IMR-90 (cell line): ENCODE measurements around the gene BPI.

Experiments used
- BHLHE40 ChIP-seq: fragments of 150-350 bp; IDR thresholded peaks from 2 replicates; pipeline ENCODE4 v1.6.1; 2016; ENCODE audit warnings: mild to moderate bottlenecking, low read depth, low read length
- CEBPB ChIP-seq: IDR thresholded peaks from 2 replicates; pipeline ENCODE4 v1.6.1; 2012; ENCODE audit warnings: low read depth, low read length, improper control_type of control experiment
- CHD1 ChIP-seq: IDR thresholded peaks from 2 replicates; pipeline ENCODE4 v1.6.1; 2012; ENCODE audit warnings: low read depth, low read length, improper control_type of control experiment
- CTCF ChIP-seq: conservative IDR thresholded peaks from 2 replicates; pipeline ENCODE4 v1.5.1; 2012; ENCODE audit warnings: mild to moderate bottlenecking, low read depth, low read length, improper control_type of control experiment
- FOS ChIP-seq: fragments of 150-350 bp; IDR thresholded peaks from 2 replicates; pipeline ENCODE4 v1.6.1; 2016; ENCODE audit warnings: low read depth, low read length
- MAFK ChIP-seq: IDR thresholded peaks from 2 replicates; pipeline ENCODE4 v1.6.1; 2012; ENCODE audit warnings: low read depth, low read length, improper control_type of control experiment
- MAZ ChIP-seq: IDR thresholded peaks from 2 replicates; pipeline ENCODE4 v1.6.1; 2012; ENCODE audit warnings: low read depth, mild to moderate bottlenecking, low read length, improper control_type of control experiment, moderate library complexity, borderline replicate concordance
- MXI1 ChIP-seq: IDR thresholded peaks from 2 replicates; pipeline ENCODE4 v1.6.1; 2012; ENCODE audit warnings: low read depth, mild to moderate bottlenecking, low read length, moderate library complexity, borderline replicate concordance
- POLR2A ChIP-seq: IDR thresholded peaks from 2 replicates; pipeline ENCODE4 v1.6.1; 2012; ENCODE audit warnings: mild to moderate bottlenecking, low read depth, low read length
- RAD21 ChIP-seq: IDR thresholded peaks from 2 replicates; pipeline ENCODE4 v1.6.1; 2012; ENCODE audit warnings: low read length, improper control_type of control experiment
- RCOR1 ChIP-seq: IDR thresholded peaks from 2 replicates; pipeline ENCODE4 v1.6.1; 2012; ENCODE audit warnings: mild to moderate bottlenecking, low read length, improper control_type of control experiment; ENCODE audit not compliant: insufficient replicate concordance
- RFX5 ChIP-seq: IDR thresholded peaks from 2 replicates; pipeline ENCODE4 v1.8.0; 2012; ENCODE audit warnings: low read depth, mild to moderate bottlenecking, low read length, moderate library complexity
- SMC3 ChIP-seq: fragments of 150-350 bp; IDR thresholded peaks from 2 replicates; pipeline ENCODE4 v1.6.1; 2016; ENCODE audit warnings: low read depth, mild to moderate bottlenecking, antibody characterized with exemption, low read length, moderate library complexity
- TF ChIP-seq, protein P1 (sequence below): fragments of 150-350 bp; IDR thresholded peaks from 2 replicates; pipeline ENCODE4 v1.6.1; 2017; ENCODE audit warnings: mild to moderate bottlenecking, antibody characterized with exemption, low read length, low read depth

- no peak for TF ChIP-seq CTCF
- TF ChIP-seq POLR2A: no peak
- no peak for TF ChIP-seq SMC3
- TF ChIP-seq MAZ: no peak
- TF ChIP-seq CHD1: no peak
- TF ChIP-seq RCOR1: no peak
- no peak for TF ChIP-seq CEBPB
- no peak for TF ChIP-seq RFX5
- no peak for TF ChIP-seq MXI1
- TF ChIP-seq FOS: no peak
- no peak for TF ChIP-seq MAFK
- TF ChIP-seq, protein P1, sequence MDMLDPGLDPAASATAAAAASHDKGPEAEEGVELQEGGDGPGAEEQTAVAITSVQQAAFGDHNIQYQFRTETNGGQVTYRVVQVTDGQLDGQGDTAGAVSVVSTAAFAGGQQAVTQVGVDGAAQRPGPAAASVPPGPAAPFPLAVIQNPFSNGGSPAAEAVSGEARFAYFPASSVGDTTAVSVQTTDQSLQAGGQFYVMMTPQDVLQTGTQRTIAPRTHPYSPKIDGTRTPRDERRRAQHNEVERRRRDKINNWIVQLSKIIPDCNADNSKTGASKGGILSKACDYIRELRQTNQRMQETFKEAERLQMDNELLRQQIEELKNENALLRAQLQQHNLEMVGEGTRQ: no peak
- no peak for TF ChIP-seq BHLHE40
- no peak for TF ChIP-seq RAD21
Measured at GRCh38 chr20:38291966-38292365, 12.0 kb upstream of the BPI start.
